ENCODE measurements around the gene HOXA6.

HOXA6 gene

DNA sequence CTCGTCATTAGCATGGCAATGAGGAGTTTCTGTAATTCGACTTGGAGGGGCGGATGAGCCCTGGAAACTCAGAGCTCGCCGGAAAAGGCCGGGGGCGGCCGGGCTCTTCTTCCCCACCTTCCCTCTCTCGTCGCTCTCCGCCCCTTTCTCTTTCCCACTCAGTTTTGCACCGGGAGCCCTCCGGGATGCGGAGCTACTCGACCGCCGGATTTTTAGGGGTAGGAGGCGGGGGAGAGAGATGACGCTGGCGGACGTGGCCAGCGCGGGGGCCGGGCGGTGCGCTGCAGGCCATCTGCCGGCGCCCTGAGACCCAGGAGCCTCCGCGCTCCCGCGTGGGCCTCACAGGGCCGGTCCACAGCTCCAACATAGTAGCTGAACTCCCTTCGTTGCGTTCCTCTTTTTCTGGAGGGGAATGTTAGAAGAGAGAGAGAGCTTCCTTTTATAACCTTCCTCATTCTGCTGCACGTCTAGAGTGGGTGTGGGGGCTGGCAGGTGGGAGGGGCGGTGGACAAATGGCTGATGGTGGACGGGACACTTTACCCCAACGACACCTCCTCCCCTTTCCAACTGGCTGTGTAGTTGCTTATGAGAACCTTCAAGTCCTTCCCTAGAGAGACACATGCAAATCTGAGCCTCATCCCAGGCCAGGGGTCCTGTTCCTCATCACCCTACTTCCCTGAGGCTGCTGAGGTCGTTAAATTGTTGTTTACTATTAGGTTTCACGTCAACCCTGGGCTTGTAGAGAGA is 50.6 kb downstream of the HOXA6 start:
- DNase-seq (ENCODE audit: low read depth) = peak; percentile 70

DNA sequence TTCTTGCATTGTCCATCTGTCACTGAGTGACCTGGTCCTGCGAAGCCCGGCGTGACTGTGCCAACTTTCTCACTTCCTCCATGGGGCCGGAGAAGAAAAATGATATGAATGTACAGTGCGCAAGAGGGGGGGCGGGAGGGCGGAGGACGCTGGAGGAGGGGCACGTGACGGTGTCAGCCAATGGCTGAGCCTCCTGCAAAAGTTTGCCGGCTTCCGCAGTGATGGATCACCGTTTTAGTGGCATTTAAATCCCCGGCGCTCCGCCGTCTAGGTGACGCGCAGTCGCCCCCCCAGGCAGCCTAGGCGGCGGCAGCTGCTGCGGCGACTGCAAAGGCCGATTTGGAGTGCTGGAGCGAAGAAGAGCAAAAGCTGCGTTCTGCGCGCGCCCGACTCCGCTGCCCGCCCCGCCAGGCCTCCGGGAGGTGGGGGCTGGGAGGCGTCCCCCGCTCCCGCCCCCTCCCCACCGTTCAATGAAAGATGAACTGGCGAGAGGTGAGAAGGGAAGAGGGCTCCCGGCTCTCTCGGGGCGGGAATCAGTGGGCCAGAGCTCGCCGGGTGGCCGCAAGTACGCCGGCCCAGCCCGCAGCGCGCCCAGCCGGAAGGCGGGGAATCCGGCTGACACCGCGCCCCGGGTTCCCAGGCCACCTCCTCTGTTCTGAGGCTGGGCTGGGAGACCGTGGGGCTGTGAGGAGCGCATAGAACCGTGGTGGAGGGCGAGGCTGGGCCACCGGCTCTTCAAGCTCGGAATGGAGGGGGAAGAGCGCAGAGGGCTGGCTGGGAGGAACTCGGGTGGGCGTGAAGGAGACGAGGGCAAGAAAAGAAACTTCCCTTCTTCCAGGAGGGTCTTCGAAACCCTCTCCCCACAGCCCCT is 51.4 kb downstream of the HOXA6 start, which contains the start of gene HOXA1:
TSS of gene HOXA1 (minus strand) at position 104 of the 871 bp plus-strand sequence. CDS start at position 16, 88 bp downstream.
- DNase-seq (ENCODE audit: low read depth) = peak; percentile 96

Data from EH (cell line).